K562 (cell line): ENCODE data around the gene SEC16A. TPM values are rescaled to one million over a fixed set of nuclear protein-coding genes. Genes with fewer than 3 reads are reported as not detected.

ENCODE experiments used
- ATAC-seq: fragments of 200-7000 bp; cut with Tn5 transposase; 3 replicates; pipeline ENCODE4 v1.9.1; 2020; ENCODE audit warnings: moderate library complexity
- BruUV-seq: library from RNA; stranded (reverse); fragments of 400-500 nt; replicated peaks from 2 replicates; lab custom pipeline; 2021; lab: Mats Ljungman, UMichigan
- CTCF ChIA-PET: fragments of 300-600 bp; formaldehyde crosslinking; extraction: SDS; loops from one replicate; lab custom pipeline; 2021; ENCODE audit warnings: low intra/inter-chr PET ratio; lab: Yijun Ruan, JAX
- POLR2A ChIA-PET: fragments of 300-600, 350-650 bp; sonication (Branson Sonifier 250); formaldehyde crosslinking; extraction: SDS; loops from one replicate; lab custom pipeline; 2021; ENCODE audit warnings: antibody characterized with exemption, inconsistent platforms; lab: Yijun Ruan, JAX
- DNase-seq, 4 experiments: peaks; one replicate each; pipeline versions ENCODE4 v3.0.0 to v3.0.0-alpha.2; 2011 to 2018; ENCODE audit warnings: low spot score in 3 of 4, mixed read lengths in 3 of 4; ENCODE audit errors: extremely low read depth in 1 of 4
- FAIRE-seq: peaks from 2 replicates; lab custom pipeline; 2011; peaks lifted over from hg19 to GRCh38; lab: Jason Lieb, UNC
- H2AFZ ChIP-seq: 2 replicates; pipeline ENCODE4 v1.6.0; 2011; ENCODE audit warnings: low read depth, low read length, control low read depth, inconsistent platforms
- H3K27ac ChIP-seq: fragments of 200-600 bp; 3 replicates; pipeline ENCODE4 v1.8.0; 2011; ENCODE audit warnings: low read depth, mild to moderate bottlenecking, control low read depth, inconsistent platforms, low read length, moderate library complexity, mixed read lengths; ENCODE audit errors: extremely low read depth
- H3K27me3 ChIP-seq, 2 experiments: fragments of 300-600 bp in 1 of 2; 2 replicates in 1 of 2; 3 replicates in 1 of 2; pipeline versions ENCODE4 v1.6.0 to v1.8.0; 2011; ENCODE audit warnings: inconsistent platforms in 2 of 2, low read length in 2 of 2, mild to moderate bottlenecking in 1 of 2, mixed read lengths in 1 of 2, moderate library complexity in 1 of 2; ENCODE audit not compliant: control insufficient read depth in 2 of 2, insufficient read depth in 2 of 2
- H3K36me3 ChIP-seq: fragments of 300-600 bp; 3 replicates; pipeline ENCODE4 v1.8.0; 2011; ENCODE audit warnings: mild to moderate bottlenecking, low read length, inconsistent platforms; ENCODE audit not compliant: control insufficient read depth, insufficient read depth
- H3K4me1 ChIP-seq, 2 experiments: fragments of 200-600 bp in 1 of 2; replicated peaks in 1 of 2; 2 replicates in 1 of 2; 3 replicates in 1 of 2; pipeline versions ENCODE4 v1.5.1 to v1.8.0; 2011; ENCODE audit warnings: inconsistent platforms in 2 of 2, low read length in 2 of 2, mild to moderate bottlenecking in 1 of 2, mixed read lengths in 1 of 2, moderate library complexity in 1 of 2; ENCODE audit not compliant: control insufficient read depth in 2 of 2, insufficient read depth in 2 of 2
- H3K4me2 ChIP-seq: 2 replicates; pipeline ENCODE4 v1.6.1; 2011; ENCODE audit warnings: low read length, control low read depth, inconsistent platforms, mixed read lengths; ENCODE audit not compliant: insufficient read depth
- H3K4me3 ChIP-seq: fragments of 200-600 bp; sonication (generic), shearing (Covaris generic); 2 replicates; pipeline ENCODE4 v1.5.1; 2016; ENCODE audit warnings: control low read depth, inconsistent platforms
- H3K79me2 ChIP-seq: fragments of 200-600 bp; 3 replicates; pipeline ENCODE4 v1.8.0; 2011; ENCODE audit warnings: low read length, inconsistent platforms; ENCODE audit not compliant: control insufficient read depth, insufficient read depth
- H3K9ac ChIP-seq, 2 experiments: 2 replicates each; pipeline versions ENCODE4 v1.6.0 to v1.6.1; 2011; ENCODE audit warnings: low read depth in 2 of 2, low read length in 2 of 2, control low read depth in 1 of 2, inconsistent platforms in 1 of 2, mild to moderate bottlenecking in 1 of 2, mixed read lengths in 1 of 2; ENCODE audit not compliant: insufficient read depth in 1 of 2
- H3K9me1 ChIP-seq: one replicate; pipeline ENCODE4 v1.6.0; 2011; ENCODE audit warnings: inconsistent platforms, mild to moderate bottlenecking, low read length, moderate library complexity; ENCODE audit not compliant: control insufficient read depth, insufficient read depth
- H3K9me3 ChIP-seq: replicated peaks from 2 replicates; pipeline ENCODE4 v1.5.1; 2011; ENCODE audit warnings: low read depth, low read length, inconsistent platforms; ENCODE audit not compliant: control insufficient read depth, insufficient read depth
- H4K20me1 ChIP-seq: replicated peaks from 2 replicates; pipeline ENCODE4 v1.6.1; 2011; ENCODE audit warnings: low read length, inconsistent platforms, mixed read lengths; ENCODE audit not compliant: control insufficient read depth, insufficient read depth
- DEAF1 ChIP-seq: fragments of 450-650 bp; formaldehyde crosslinking; IDR thresholded peaks from 2 replicates; pipeline ENCODE4 v1.4.0; 2020; ENCODE audit warnings: mild to moderate bottlenecking, moderate library complexity
- HDAC2 ChIP-seq: fragments of 450-650 bp; IDR thresholded peaks from 2 replicates; pipeline ENCODE4 v1.6.1; 2016; ENCODE audit warnings: mild to moderate bottlenecking
- HDAC6 ChIP-seq: IDR thresholded peaks from 2 replicates; pipeline ENCODE4 v1.6.1; 2012; ENCODE audit warnings: low read depth, mild to moderate bottlenecking, control low read depth, inconsistent platforms, low read length, moderate library complexity
- HMG20B ChIP-seq: fragments of 250-450 bp; sonication (Bioruptor Pico); IDR thresholded peaks from 2 replicates; pipeline ENCODE4 v1.5.0; 2021; ENCODE audit warnings: mild to moderate bottlenecking
- HMGXB4 ChIP-seq: sonication (generic); formaldehyde crosslinking; IDR thresholded peaks from 2 replicates; pipeline ENCODE4 v1.8.1; 2023; ENCODE audit warnings: mild to moderate bottlenecking, missing genetic modification reagents
- POLR2G ChIP-seq: fragments of 200-400 bp; formaldehyde crosslinking; IDR thresholded peaks from 2 replicates; pipeline ENCODE4 v1.6.1; 2017; ENCODE audit warnings: low read depth, mild to moderate bottlenecking, antibody characterized with exemption, low read length, moderate library complexity
- TRIM28 ChIP-seq: fragments of 450-650 bp; IDR thresholded peaks from 2 replicates; pipeline ENCODE4 v1.6.1; 2017
- WGBS: fragments of 100-300 bp; shearing (Covaris generic); methylation state at CpG from one replicate; pipeline ENCODE4 v1.1.6; 2016; ENCODE audit warnings: low coverage, mixed read lengths; ENCODE audit not compliant: insufficient coverage; ENCODE audit errors: missing lambda C conversion rate; 5-methylcytosine and 5-hydroxymethylcytosine counted together
- in situ Hi-C: fragments of 300-500 bp; cut with MboI; formaldehyde crosslinking; loops from 4 replicates; pipeline ENCODE4 v1.15.0; 2018; ENCODE audit warnings: inconsistent platforms, mixed read lengths
- intact Hi-C: fragments of 100-400 bp; cut with micrococcal nuclease; formaldehyde crosslinking; loops from 2 replicates; pipeline ENCODE4 v1.14.2; 2022
- polyA plus RNA-seq, 8 experiments: library from polyadenylated mRNA; depleted of rRNA in 4 of 8; stranded (reverse) in 5 of 8; unstranded in 3 of 8; fragments of >200 nt; fragmentation: Nextera tagmentation in 2 of 8; fragmentation: Illumina TruSeq in 1 of 8; extraction: Ambion mirVana in 2 of 8; extraction: Trizol in 1 of 8; gene quantifications; 2 replicates each; pipeline versions ENCODE4 v1.2.1 to v1.2.3, GENCODE V29; 2011 to 2014; ENCODE audit warnings: inconsistent platforms in 1 of 8, missing spikeins in 1 of 8
- total RNA-seq, 7 experiments: library from RNA; depleted of rRNA in 6 of 7; stranded (reverse); fragments of >200 nt in 6 of 7; fragmentation: Illumina TruSeq in 2 of 7; extraction: Trizol in 2 of 7; gene quantifications; 2 replicates each; pipeline versions ENCODE4 v1.2.1 to v1.2.3, GENCODE V29; 2011 to 2021; ENCODE audit warnings: low replicate concordance in 1 of 7

The SEC16A gene
- total and polyA plus RNA-seq, 9 of the 15 experiments (the other 6 are each of a cell fraction or from before 2014, with no cell fraction given) = 8.3 to 62.8 (median 14.0) TPM

GRCh38 chr9:136448655-136449054, 34.2 kb downstream of the SEC16A start (continued):
- TF ChIP-seq HMG20B (CRISPR knock-in tag) = no peak
- TF ChIP-seq DEAF1 (CRISPR knock-in tag) = no peak

- in situ Hi-C loops = no loop called here
- H3K36me3 ChIP-seq = peaks cover 92% of the 10 kb centered on the region
- CTCF ChIA-PET = no interaction called here
Measured at GRCh38 chr9:136447173-136447778, 35.6 kb downstream of the SEC16A start.

More at GRCh38 chr9:136447173-136447778, 35.6 kb downstream of the SEC16A start:
- H3K4me2 ChIP-seq = no peak overlapping the region
- FAIRE-seq (no peak), ATAC-seq (no peak), DNase-seq (no peak)
- intact Hi-C loops = no loop called here
- peaks cover 0 to 2% of the 10 kb centered on the region in 2 experiments; a peak in 1 of 5 replicates for H3K4me1 ChIP-seq
- no peaks in the 10 kb centered on the region for H3K9me3 ChIP-seq
- H2AFZ ChIP-seq = no peak overlapping the region
- H4K20me1 ChIP-seq = peaks cover 6% of the 10 kb centered on the region; the same call in 1 of the 2 replicates
- POLR2A ChIA-PET = interaction anchor here (0.6 to 1.0 kb wide), 3 partner anchors 9 to 80 kb away, joined by 3 read pairs; no protein-coding TSS in a partner anchor
- 94% methylated on average over 27 of the region's 27 CpGs for WGBS
- H3K27me3 ChIP-seq = no peaks in the 10 kb centered on the region
- no peak overlapping the region for H3K4me3 ChIP-seq
- H3K9me1 ChIP-seq = no peaks in the 10 kb centered on the region
- peak overlapping the region in 1 of 2 experiments; percentile 20; a peak in 1 of 4 replicates for H3K9ac ChIP-seq
- no peak overlapping the region for H3K27ac ChIP-seq
- no peaks in the 10 kb centered on the region for H3K79me2 ChIP-seq
- no TSS peak for BruUV-seq
- TF ChIP-seq HMGXB4 (CRISPR knock-in tag) (no peak), HDAC2 (no peak), HDAC6 (no peak), POLR2G (peak; percentile 42; the same call in 1 of the 2 replicates), TRIM28 (no peak)
